HEK293 (cell line): ENCODE data around the gene TMEM203.
A peak's percentile ranks its signal among the peaks of the same experiment; 100 is the strongest.

Experiments
- CTCF ChIA-PET: fragments of 350-600 bp; formaldehyde crosslinking; extraction: SDS; loops from one replicate; lab custom pipeline; 2021; ENCODE audit warnings: antibody characterized with exemption; lab: Yijun Ruan, JAX
- POLR2A ChIA-PET: fragments of 300-600 bp; formaldehyde crosslinking; extraction: SDS; loops from one replicate; lab custom pipeline; 2020; ENCODE audit warnings: antibody characterized with exemption, inconsistent platforms; lab: Yijun Ruan, JAX
- H3K27ac ChIP-seq: fragments of 200-500 bp; sonication (Bioruptor generic); 2 replicates; pipeline ENCODE4 v1.5.1; 2014; ENCODE audit warnings: low read depth, low read length, control low read depth, inconsistent platforms; ENCODE audit errors: extremely low read depth
- H3K36me3 ChIP-seq, 2 experiments: fragments of 200-500 bp in 1 of 2; sonication (Bioruptor generic) in 1 of 2; 1 replicate in 1 of 2; 2 replicates in 1 of 2; pipeline ENCODE4 v1.5.1; 2014 to 2017; ENCODE audit warnings: inconsistent platforms in 2 of 2, low read length in 2 of 2; ENCODE audit not compliant: control insufficient read depth in 2 of 2, insufficient read depth in 1 of 2
- H3K4me1 ChIP-seq: fragments of 200-500 bp; sonication (Bioruptor generic); 2 replicates; pipeline ENCODE4 v1.5.1; 2014; ENCODE audit warnings: mild to moderate bottlenecking, low read length, inconsistent platforms; ENCODE audit not compliant: control insufficient read depth, insufficient read depth
- H3K4me3 ChIP-seq: 2 replicates; pipeline ENCODE4 v1.5.1; 2011; ENCODE audit warnings: low read depth, mild to moderate bottlenecking, control low read depth, low read length, moderate library complexity
- H3K9me3 ChIP-seq: fragments of 200-500 bp; sonication (Bioruptor generic); 2 replicates; pipeline ENCODE4 v1.5.1; 2014; ENCODE audit warnings: low read depth, low read length, inconsistent platforms; ENCODE audit not compliant: control insufficient read depth, insufficient read depth
- GLIS1 ChIP-seq: fragments of 450-650 bp; formaldehyde crosslinking; IDR thresholded peaks from 2 replicates; pipeline ENCODE4 v1.5.1; 2016; ENCODE audit warnings: missing biosample characterization, missing genetic modification characterization
- GLIS2 ChIP-seq: fragments of 450-650 bp; formaldehyde crosslinking; IDR thresholded peaks from 2 replicates; pipeline ENCODE4 v1.5.1; 2016; ENCODE audit warnings: missing biosample characterization, missing genetic modification characterization
- HOXA7 ChIP-seq: sonication (generic); formaldehyde crosslinking; IDR thresholded peaks from 2 replicates; pipeline ENCODE4 v1.8.1; 2022; ENCODE audit warnings: missing genetic modification reagents, borderline replicate concordance
- IKZF3 ChIP-seq: fragments of 450-650 bp; IDR thresholded peaks from 2 replicates; pipeline ENCODE4 v1.5.0; 2018; ENCODE audit warnings: missing biosample characterization, mild to moderate bottlenecking, missing genetic modification characterization, moderate library complexity
- KLF1 ChIP-seq: fragments of 450-650 bp; formaldehyde crosslinking; IDR thresholded peaks from 2 replicates; pipeline ENCODE4 v1.5.1; 2016; ENCODE audit warnings: missing biosample characterization, missing genetic modification characterization
- SALL2 ChIP-seq: fragments of 450-650 bp; formaldehyde crosslinking; IDR thresholded peaks from 2 replicates; pipeline ENCODE4 v1.5.0; 2017; ENCODE audit warnings: missing biosample characterization, mild to moderate bottlenecking, missing genetic modification characterization, borderline replicate concordance
- ZBTB48 ChIP-seq: fragments of 450-650 bp; formaldehyde crosslinking; IDR thresholded peaks from 2 replicates; pipeline ENCODE4 v1.5.1; 2016; ENCODE audit warnings: missing biosample characterization, missing genetic modification characterization
- ZNF10 ChIP-seq: fragments of 450-650 bp; formaldehyde crosslinking; IDR thresholded peaks from 2 replicates; pipeline ENCODE4 v1.5.1; 2017; ENCODE audit warnings: missing biosample characterization, missing genetic modification characterization
- ZNF155 ChIP-seq: fragments of 450-650 bp; formaldehyde crosslinking; IDR thresholded peaks from 2 replicates; pipeline ENCODE4 v1.5.1; 2016; ENCODE audit warnings: missing biosample characterization, missing genetic modification characterization
- ZNF16 ChIP-seq: fragments of 450-650 bp; formaldehyde crosslinking; IDR thresholded peaks from 2 replicates; pipeline ENCODE4 v1.5.1; 2016; ENCODE audit warnings: low read depth, missing biosample characterization, missing genetic modification characterization
- ZNF169 ChIP-seq: fragments of 450-650 bp; formaldehyde crosslinking; IDR thresholded peaks from 2 replicates; pipeline ENCODE4 v1.5.1; 2016; ENCODE audit warnings: missing biosample characterization, missing genetic modification characterization
- ZNF19 ChIP-seq: fragments of 450-650 bp; formaldehyde crosslinking; IDR thresholded peaks from 2 replicates; pipeline ENCODE4; 2016; ENCODE audit warnings: missing biosample characterization, missing genetic modification characterization, low read depth
- ZNF223 ChIP-seq: fragments of 450-650 bp; formaldehyde crosslinking; IDR thresholded peaks from 2 replicates; pipeline ENCODE4 v1.5.1; 2016; ENCODE audit warnings: missing biosample characterization, missing genetic modification characterization
- ZNF239 ChIP-seq: fragments of 450-650 bp; formaldehyde crosslinking; IDR thresholded peaks from 2 replicates; pipeline ENCODE4 v1.5.1; 2016; ENCODE audit warnings: missing biosample characterization, missing genetic modification characterization
- ZNF274 ChIP-seq, 2 experiments: fragments of 200-500 bp in 1 of 2; fragments of 450-650 bp in 1 of 2; sonication (Bioruptor generic) in 1 of 2; formaldehyde crosslinking in 1 of 2; IDR thresholded peaks; 2 replicates each; pipeline versions ENCODE4 v1.5.1 to v1.6.1; 2014 to 2016; ENCODE audit warnings: borderline replicate concordance in 1 of 2, inconsistent platforms in 1 of 2, low read length in 1 of 2, missing biosample characterization in 1 of 2, missing genetic modification characterization in 1 of 2
- ZNF324 ChIP-seq: fragments of 450-650 bp; formaldehyde crosslinking; IDR thresholded peaks from 2 replicates; pipeline ENCODE4 v1.5.1; 2016; ENCODE audit warnings: missing biosample characterization, missing genetic modification characterization
- ZNF473 ChIP-seq: fragments of 450-650 bp; formaldehyde crosslinking; IDR thresholded peaks from 2 replicates; pipeline ENCODE4 v1.5.1; 2017; ENCODE audit warnings: missing biosample characterization, missing genetic modification characterization
- ZNF529 ChIP-seq: fragments of 450-650 bp; formaldehyde crosslinking; IDR thresholded peaks from 2 replicates; pipeline ENCODE4 v1.5.1; 2017; ENCODE audit warnings: missing genetic modification characterization, missing biosample characterization; ENCODE audit not compliant: insufficient replicate concordance
- ZNF530 ChIP-seq: fragments of 450-650 bp; formaldehyde crosslinking; IDR thresholded peaks from 2 replicates; pipeline ENCODE4 v1.5.1; 2016; ENCODE audit warnings: low read depth, missing biosample characterization, missing genetic modification characterization
- ZNF600 ChIP-seq: fragments of 450-650 bp; formaldehyde crosslinking; IDR thresholded peaks from 2 replicates; pipeline ENCODE4 v1.5.1; 2016; ENCODE audit warnings: missing biosample characterization, missing genetic modification characterization
- ZNF624 ChIP-seq: fragments of 450-650 bp; formaldehyde crosslinking; IDR thresholded peaks from 2 replicates; pipeline ENCODE4 v1.5.1; 2017; ENCODE audit warnings: missing biosample characterization, missing genetic modification characterization
- ZNF658 ChIP-seq: fragments of 450-650 bp; formaldehyde crosslinking; IDR thresholded peaks from 2 replicates; pipeline ENCODE4; 2016; ENCODE audit warnings: missing biosample characterization, missing genetic modification characterization
- ZNF660 ChIP-seq: fragments of 450-650 bp; IDR thresholded peaks from 2 replicates; pipeline ENCODE4 v1.5.1; 2018; ENCODE audit warnings: missing biosample characterization, mild to moderate bottlenecking, missing genetic modification characterization
- ZNF776 ChIP-seq: fragments of 450-650 bp; formaldehyde crosslinking; IDR thresholded peaks from 2 replicates; pipeline ENCODE4 v1.5.0; 2017; ENCODE audit warnings: missing biosample characterization, missing genetic modification characterization, borderline replicate concordance
- ZNF830 ChIP-seq: fragments of 450-650 bp; IDR thresholded peaks from 2 replicates; pipeline ENCODE4 v1.5.0; 2018; ENCODE audit warnings: missing biosample characterization, missing genetic modification characterization, low read depth, mild to moderate bottlenecking, moderate library complexity
- TF ChIP-seq, protein P1 (sequence below): sonication (generic); formaldehyde crosslinking; IDR thresholded peaks from 2 replicates; pipeline ENCODE4 v1.8.1; 2022; ENCODE audit warnings: mild to moderate bottlenecking, moderate library complexity, missing genetic modification reagents
- TF ChIP-seq, protein P2 (sequence below): fragments of 450-650 bp; formaldehyde crosslinking; IDR thresholded peaks from 2 replicates; pipeline ENCODE4 v1.5.1; 2016; ENCODE audit warnings: missing biosample characterization, missing genetic modification characterization
- TF ChIP-seq, protein P3 (sequence below): fragments of 450-650 bp; IDR thresholded peaks from 2 replicates; pipeline ENCODE4 v1.5.1; 2018; ENCODE audit warnings: missing biosample characterization, mild to moderate bottlenecking, missing genetic modification characterization
- TF ChIP-seq, protein P4 (sequence below): fragments of 450-650 bp; formaldehyde crosslinking; IDR thresholded peaks from 2 replicates; pipeline ENCODE4 v1.5.0; 2017; ENCODE audit warnings: missing biosample characterization, missing genetic modification characterization, borderline replicate concordance

The TMEM203 gene

DNA sequence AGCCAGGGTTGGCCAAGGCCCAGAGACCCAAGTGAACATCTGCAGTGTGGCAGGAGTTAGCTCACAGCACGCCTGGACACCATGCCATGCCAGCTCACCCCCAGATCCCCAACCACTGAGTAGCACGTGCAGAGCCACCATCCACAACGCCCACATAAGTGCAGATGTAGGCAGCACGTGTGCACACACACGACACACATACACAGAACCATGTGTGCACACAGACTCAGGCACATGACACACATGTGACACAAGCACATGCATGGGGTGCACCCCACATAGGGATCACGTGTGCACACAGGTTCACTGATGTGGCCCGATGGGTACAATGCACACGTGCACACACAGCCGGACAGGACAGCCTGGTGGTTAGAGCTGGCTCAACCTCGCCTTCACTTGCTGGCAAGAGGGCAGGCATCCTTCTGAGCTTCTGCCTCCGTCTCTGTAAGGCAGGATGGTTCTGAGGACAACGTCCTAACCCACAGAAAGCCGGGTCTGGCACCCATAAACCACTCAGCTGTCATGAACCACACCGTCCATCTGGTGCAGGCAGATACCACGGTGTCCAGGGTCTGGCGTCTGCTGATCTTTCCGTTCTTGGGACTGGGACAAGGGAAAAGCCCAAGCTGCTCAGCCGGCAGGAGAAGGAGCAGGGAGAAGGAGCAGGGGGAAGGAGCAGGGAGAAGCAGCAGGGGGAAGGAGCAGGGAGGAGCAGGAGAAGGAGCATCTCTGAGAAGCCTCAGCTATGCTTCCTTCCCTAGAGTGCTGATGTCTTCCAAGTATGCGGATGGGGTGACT, 47.6 kb downstream of the TMEM203 start (continued):
- TF ChIP-seq ZNF658 (no peak), IKZF3 (tag by site-specific recombination) (peak; percentile 43; the same call in 1 of the 2 replicates), ZNF600 (peak; percentile 72)
- TF ChIP-seq, protein P1, sequence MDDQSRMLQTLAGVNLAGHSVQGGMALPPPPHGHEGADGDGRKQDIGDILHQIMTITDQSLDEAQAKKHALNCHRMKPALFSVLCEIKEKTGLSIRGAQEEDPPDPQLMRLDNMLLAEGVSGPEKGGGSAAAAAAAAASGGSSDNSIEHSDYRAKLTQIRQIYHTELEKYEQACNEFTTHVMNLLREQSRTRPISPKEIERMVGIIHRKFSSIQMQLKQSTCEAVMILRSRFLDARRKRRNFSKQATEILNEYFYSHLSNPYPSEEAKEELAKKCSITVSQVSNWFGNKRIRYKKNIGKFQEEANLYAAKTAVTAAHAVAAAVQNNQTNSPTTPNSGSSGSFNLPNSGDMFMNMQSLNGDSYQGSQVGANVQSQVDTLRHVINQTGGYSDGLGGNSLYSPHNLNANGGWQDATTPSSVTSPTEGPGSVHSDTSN, result no peak

DNA sequence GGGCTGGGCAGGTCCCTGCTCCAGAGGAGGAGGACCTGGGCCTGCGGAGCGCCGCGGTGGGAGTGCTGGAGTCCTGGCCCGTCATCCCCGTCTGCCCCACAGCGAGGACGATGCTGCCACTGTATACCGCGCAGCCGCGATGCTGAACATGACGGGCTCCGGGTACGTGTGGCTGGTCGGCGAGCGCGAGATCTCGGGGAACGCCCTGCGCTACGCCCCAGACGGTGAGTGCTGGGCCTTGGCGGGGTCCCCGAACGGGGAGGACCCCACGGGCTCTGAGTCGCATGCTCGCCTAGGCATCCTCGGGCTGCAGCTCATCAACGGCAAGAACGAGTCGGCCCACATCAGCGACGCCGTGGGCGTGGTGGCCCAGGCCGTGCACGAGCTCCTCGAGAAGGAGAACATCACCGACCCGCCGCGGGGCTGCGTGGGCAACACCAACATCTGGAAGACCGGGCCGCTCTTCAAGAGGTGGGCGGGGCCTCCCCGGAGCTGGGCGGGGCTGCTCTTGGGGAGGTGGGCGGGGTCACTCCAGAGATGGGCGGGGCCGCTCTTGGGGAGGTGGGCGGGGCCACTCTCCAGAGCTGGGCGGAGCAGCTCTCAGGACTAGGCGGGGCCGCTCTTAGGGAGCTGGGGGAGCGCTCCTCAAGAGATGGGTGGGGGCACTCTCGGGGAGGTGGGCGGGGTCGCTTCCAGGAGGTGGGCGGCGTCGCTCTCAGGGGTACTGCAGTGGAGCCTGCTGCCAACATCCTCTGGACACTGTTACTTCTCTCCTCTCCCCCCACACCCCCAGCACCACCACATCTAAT, 48.7 kb downstream of the TMEM203 start:
- Histone ChIP-seq H3K9me3 (no peaks in the 10 kb centered on the region), H3K36me3 (no peaks in the 10 kb centered on the region), H3K27ac (no peak overlapping the region), H3K4me3 (no peak overlapping the region), H3K4me1 (no peaks in the 10 kb centered on the region)
- ChIA-PET POLR2A (interaction anchor here (0.5 to 2.3 kb wide), 12 partner anchors 11 to 84 kb away, joined by 3 to 12 read pairs (median 4); partner anchors contain the start of genes LRRC26, MAN1B1 and TUBB4B), CTCF (interaction anchor here (1.0 to 1.1 kb wide), 2 partner anchors 71 to 80 kb away, joined by 3 read pairs; partner anchors contain the start of gene RNF224)
- TF ChIP-seq SALL2 (tag by site-specific recombination) (no peak), ZNF324 (tag by site-specific recombination) (no peak), ZNF830 (no peak), ZNF10 (no peak), ZNF239 (no peak), ZNF274 (IDR thresholded peaks at IDR 0.05; ENCODE audit: low read length) (no peak), ZNF274 (tag by site-specific recombination; IDR thresholded peaks at IDR 0.05; ENCODE audit: borderline replicate concordance) (no peak), ZNF529 (no peak), ZNF473 (tag by site-specific recombination) (no peak), ZNF19 (no peak), ZNF530 (no peak), GLIS1 (peak; percentile 60), GLIS2 (tag by site-specific recombination) (peak; percentile 64), ZNF776 (no peak), ZNF16 (tag by site-specific recombination) (no peak), ZNF660 (tag by site-specific recombination) (no peak), HOXA7 (CRISPR knock-in tag) (no peak), KLF1 (tag by site-specific recombination) (peak; percentile 88), ZBTB48 (tag by site-specific recombination) (no peak), ZNF169 (tag by site-specific recombination) (no peak), ZNF155 (tag by site-specific recombination) (no peak), ZNF624 (tag by site-specific recombination) (no peak), ZNF223 (no peak)
- TF ChIP-seq, protein P2, sequence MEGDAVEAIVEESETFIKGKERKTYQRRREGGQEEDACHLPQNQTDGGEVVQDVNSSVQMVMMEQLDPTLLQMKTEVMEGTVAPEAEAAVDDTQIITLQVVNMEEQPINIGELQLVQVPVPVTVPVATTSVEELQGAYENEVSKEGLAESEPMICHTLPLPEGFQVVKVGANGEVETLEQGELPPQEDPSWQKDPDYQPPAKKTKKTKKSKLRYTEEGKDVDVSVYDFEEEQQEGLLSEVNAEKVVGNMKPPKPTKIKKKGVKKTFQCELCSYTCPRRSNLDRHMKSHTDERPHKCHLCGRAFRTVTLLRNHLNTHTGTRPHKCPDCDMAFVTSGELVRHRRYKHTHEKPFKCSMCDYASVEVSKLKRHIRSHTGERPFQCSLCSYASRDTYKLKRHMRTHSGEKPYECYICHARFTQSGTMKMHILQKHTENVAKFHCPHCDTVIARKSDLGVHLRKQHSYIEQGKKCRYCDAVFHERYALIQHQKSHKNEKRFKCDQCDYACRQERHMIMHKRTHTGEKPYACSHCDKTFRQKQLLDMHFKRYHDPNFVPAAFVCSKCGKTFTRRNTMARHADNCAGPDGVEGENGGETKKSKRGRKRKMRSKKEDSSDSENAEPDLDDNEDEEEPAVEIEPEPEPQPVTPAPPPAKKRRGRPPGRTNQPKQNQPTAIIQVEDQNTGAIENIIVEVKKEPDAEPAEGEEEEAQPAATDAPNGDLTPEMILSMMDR (tag by site-specific recombination), result no peak
- TF ChIP-seq, protein P3, sequence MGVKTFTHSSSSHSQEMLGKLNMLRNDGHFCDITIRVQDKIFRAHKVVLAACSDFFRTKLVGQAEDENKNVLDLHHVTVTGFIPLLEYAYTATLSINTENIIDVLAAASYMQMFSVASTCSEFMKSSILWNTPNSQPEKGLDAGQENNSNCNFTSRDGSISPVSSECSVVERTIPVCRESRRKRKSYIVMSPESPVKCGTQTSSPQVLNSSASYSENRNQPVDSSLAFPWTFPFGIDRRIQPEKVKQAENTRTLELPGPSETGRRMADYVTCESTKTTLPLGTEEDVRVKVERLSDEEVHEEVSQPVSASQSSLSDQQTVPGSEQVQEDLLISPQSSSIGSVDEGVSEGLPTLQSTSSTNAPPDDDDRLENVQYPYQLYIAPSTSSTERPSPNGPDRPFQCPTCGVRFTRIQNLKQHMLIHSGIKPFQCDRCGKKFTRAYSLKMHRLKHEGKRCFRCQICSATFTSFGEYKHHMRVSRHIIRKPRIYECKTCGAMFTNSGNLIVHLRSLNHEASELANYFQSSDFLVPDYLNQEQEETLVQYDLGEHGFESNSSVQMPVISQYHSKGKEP, result no peak
- TF ChIP-seq, protein P4, sequence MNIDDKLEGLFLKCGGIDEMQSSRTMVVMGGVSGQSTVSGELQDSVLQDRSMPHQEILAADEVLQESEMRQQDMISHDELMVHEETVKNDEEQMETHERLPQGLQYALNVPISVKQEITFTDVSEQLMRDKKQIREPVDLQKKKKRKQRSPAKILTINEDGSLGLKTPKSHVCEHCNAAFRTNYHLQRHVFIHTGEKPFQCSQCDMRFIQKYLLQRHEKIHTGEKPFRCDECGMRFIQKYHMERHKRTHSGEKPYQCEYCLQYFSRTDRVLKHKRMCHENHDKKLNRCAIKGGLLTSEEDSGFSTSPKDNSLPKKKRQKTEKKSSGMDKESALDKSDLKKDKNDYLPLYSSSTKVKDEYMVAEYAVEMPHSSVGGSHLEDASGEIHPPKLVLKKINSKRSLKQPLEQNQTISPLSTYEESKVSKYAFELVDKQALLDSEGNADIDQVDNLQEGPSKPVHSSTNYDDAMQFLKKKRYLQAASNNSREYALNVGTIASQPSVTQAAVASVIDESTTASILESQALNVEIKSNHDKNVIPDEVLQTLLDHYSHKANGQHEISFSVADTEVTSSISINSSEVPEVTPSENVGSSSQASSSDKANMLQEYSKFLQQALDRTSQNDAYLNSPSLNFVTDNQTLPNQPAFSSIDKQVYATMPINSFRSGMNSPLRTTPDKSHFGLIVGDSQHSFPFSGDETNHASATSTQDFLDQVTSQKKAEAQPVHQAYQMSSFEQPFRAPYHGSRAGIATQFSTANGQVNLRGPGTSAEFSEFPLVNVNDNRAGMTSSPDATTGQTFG (tag by site-specific recombination), result no peak
